ENCODE measurements around the gene PCDHGA5. TPM values are rescaled to one million over a fixed set of nuclear protein-coding genes. Genes with fewer than 3 reads are reported as not detected.
A peak's percentile ranks its signal among the peaks of the same experiment; 100 is the strongest.
"Not testable (repeated sequence)": the region's sequence is repeated elsewhere in the genome, so short reads cannot be mapped to it uniquely, and the experiment has no call there.

PCDHGA5 gene
- total RNA-seq: under 0.01 and 1.3 TPM in 2 replicates

GRCh38 chr5:141363952-141364660 is at the start of gene PCDHGA5:
PCDHGA5 (plus strand) TSS chr5:141364162; CDS start chr5:141364331, 169 bp downstream.
- DNase-seq (ENCODE audit: low read depth): no peak

GRCh38 chr5:141316963-141317362 is 47.0 kb upstream of the PCDHGA5 start:
- DNase-seq (ENCODE audit: low read depth): not testable (repeated sequence)

- DNase-seq (ENCODE audit: low read depth): no peak
These were observed 44.8 kb upstream of the PCDHGA5 start for GRCh38 chr5:141319202-141319601.

GRCh38 chr5:141319699-141320098 is 44.3 kb upstream of the PCDHGA5 start:
- no peak for DNase-seq (ENCODE audit: low read depth)

- peak; percentile 88 for DNase-seq (ENCODE audit: low read depth)
These were observed 43.5 kb upstream of the PCDHGA5 start, which contains the start of gene TAF7 for GRCh38 chr5:141320225-141321169. TAF7 (minus strand) TSS chr5:141320784; CDS start chr5:141320044, 740 bp downstream.

GRCh38 chr5:141322261-141322660 is 41.7 kb upstream of the PCDHGA5 start:
- no peak for DNase-seq (ENCODE audit: low read depth)

GRCh38 chr5:141326088-141326854 is 37.7 kb upstream of the PCDHGA5 start:
- DNase-seq (ENCODE audit: low read depth): peak; percentile 35

- no peak for DNase-seq (ENCODE audit: low read depth)
These were observed 35.7 kb upstream of the PCDHGA5 start for GRCh38 chr5:141328231-141328630.

GRCh38 chr5:141330299-141331080 is 33.5 kb upstream of the PCDHGA5 start, which contains the start of gene PCDHGA1:
PCDHGA1 (plus strand) TSS chr5:141330514.
- peak; percentile 45 for DNase-seq (ENCODE audit: low read depth)

GRCh38 chr5:141332571-141332970 is 31.4 kb upstream of the PCDHGA5 start:
- DNase-seq (ENCODE audit: low read depth): not testable (repeated sequence)

GRCh38 chr5:141338538-141339306 is 25.2 kb upstream of the PCDHGA5 start, which contains the start of gene PCDHGA2:
PCDHGA2 (plus strand) TSS chr5:141338760.
- DNase-seq (ENCODE audit: low read depth): peak; percentile 37

- DNase-seq (ENCODE audit: low read depth): not testable (repeated sequence)
These were observed 23.1 kb upstream of the PCDHGA5 start for GRCh38 chr5:141340781-141341354.

GRCh38 chr5:141342773-141343172 is 21.2 kb upstream of the PCDHGA5 start:
- DNase-seq (ENCODE audit: low read depth): no peak

- peak; percentile 22 for DNase-seq (ENCODE audit: low read depth)
These were observed 20.6 kb upstream of the PCDHGA5 start, which contains the start of gene PCDHGA3 for GRCh38 chr5:141343242-141343952. PCDHGA3 (plus strand) TSS chr5:141343829; CDS start chr5:141344034, 205 bp downstream.

GRCh38 chr5:141343953-141344463 is 20.0 kb upstream of the PCDHGA5 start:
- DNase-seq (ENCODE audit: low read depth): no peak

- no peak for DNase-seq (ENCODE audit: low read depth)
These were observed 18.6 kb upstream of the PCDHGA5 start for GRCh38 chr5:141345327-141345726.

- DNase-seq (ENCODE audit: low read depth): not testable (repeated sequence)
These were observed 17.9 kb upstream of the PCDHGA5 start for GRCh38 chr5:141346017-141346416.

- DNase-seq (ENCODE audit: low read depth): peak; percentile 23
These were observed 13.9 kb upstream of the PCDHGA5 start, which contains the start of gene PCDHGB1 for GRCh38 chr5:141349917-141350619. PCDHGB1 (plus strand) TSS chr5:141350099; CDS start chr5:141350261, 162 bp downstream.

All from renal cortical epithelial cell (primary cell).